ENCODE measurements around the gene FAM53B.

DNA sequence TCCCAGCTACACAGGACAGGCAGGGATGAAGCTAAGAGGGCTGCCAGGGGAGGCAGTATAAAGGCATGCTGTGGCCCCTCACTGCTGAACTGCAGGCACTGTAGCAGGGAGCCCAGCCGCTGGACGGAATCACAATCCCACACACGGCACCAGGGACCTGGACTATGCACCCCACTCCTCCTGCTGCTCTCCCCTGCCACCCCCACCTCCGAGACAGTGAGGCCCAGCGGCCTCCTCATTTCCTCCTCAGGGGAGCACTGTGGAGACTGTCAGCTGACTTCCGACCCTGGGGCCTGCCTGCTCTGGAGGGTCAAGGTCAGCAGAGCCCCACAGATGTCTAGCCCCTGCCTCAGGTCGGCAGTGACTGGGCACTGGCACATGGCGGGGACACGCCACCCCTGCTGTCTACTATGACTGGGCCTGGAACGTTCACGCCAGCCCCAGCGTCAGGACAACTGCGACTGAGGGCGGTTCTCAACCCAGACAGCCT is 92.7 kb downstream of the FAM53B start:
- TF ChIP-seq, protein P1, sequence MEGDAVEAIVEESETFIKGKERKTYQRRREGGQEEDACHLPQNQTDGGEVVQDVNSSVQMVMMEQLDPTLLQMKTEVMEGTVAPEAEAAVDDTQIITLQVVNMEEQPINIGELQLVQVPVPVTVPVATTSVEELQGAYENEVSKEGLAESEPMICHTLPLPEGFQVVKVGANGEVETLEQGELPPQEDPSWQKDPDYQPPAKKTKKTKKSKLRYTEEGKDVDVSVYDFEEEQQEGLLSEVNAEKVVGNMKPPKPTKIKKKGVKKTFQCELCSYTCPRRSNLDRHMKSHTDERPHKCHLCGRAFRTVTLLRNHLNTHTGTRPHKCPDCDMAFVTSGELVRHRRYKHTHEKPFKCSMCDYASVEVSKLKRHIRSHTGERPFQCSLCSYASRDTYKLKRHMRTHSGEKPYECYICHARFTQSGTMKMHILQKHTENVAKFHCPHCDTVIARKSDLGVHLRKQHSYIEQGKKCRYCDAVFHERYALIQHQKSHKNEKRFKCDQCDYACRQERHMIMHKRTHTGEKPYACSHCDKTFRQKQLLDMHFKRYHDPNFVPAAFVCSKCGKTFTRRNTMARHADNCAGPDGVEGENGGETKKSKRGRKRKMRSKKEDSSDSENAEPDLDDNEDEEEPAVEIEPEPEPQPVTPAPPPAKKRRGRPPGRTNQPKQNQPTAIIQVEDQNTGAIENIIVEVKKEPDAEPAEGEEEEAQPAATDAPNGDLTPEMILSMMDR (conservative IDR thresholded peaks at IDR 0.05; ENCODE audit: low read depth, low read length) = no peak
- no peak for TF ChIP-seq EZH2 (IDR thresholded peaks at IDR 0.05; ENCODE audit: borderline replicate concordance, low read depth, low read length, poor library complexity, severe bottlenecking)

All from A673 (cell line).